K562 (cell line): ENCODE results near the gene MAP7D1. TPM values are rescaled to one million over a fixed set of nuclear protein-coding genes. Genes with fewer than 3 reads are reported as not detected.

Experiments
- BCOR ChIP-seq: fragments of 450-650 bp; IDR thresholded peaks from 2 replicates; pipeline ENCODE4 v1.6.1; 2016
- EHMT2 ChIP-seq: fragments of 450-650 bp; IDR thresholded peaks from 2 replicates; pipeline ENCODE4 v1.6.1; 2018; ENCODE audit warnings: antibody characterized with exemption
- GATA2 ChIP-seq: sonication (generic); formaldehyde crosslinking; IDR thresholded peaks from 2 replicates; pipeline ENCODE4 v1.4.0; 2020; ENCODE audit warnings: mild to moderate bottlenecking, missing genetic modification reagents
- KLF16 ChIP-seq: IDR thresholded peaks from 2 replicates; pipeline ENCODE4 v1.6.1; 2016; ENCODE audit warnings: antibody characterized with exemption
- MTA3 ChIP-seq: fragments of 450-650 bp; formaldehyde crosslinking; IDR thresholded peaks from 2 replicates; pipeline ENCODE4 v1.6.1; 2017; ENCODE audit warnings: mild to moderate bottlenecking, borderline replicate concordance
- NCOR1 ChIP-seq: fragments of 450-650 bp; IDR thresholded peaks from 2 replicates; pipeline ENCODE4 v1.6.1; 2016; ENCODE audit warnings: mild to moderate bottlenecking, moderate library complexity
- NFATC3 ChIP-seq: fragments of 450-650 bp; IDR thresholded peaks from 2 replicates; pipeline ENCODE4 v1.6.1; 2017; ENCODE audit warnings: mild to moderate bottlenecking
- POLR2AphosphoS5 ChIP-seq: IDR thresholded peaks from 2 replicates; pipeline ENCODE4 v1.6.1; 2011; ENCODE audit warnings: mild to moderate bottlenecking, low read depth, low read length, moderate library complexity; ENCODE audit not compliant: control insufficient read depth, insufficient read depth
- RBM25 ChIP-seq: fragments of 200-400 bp; formaldehyde crosslinking; IDR thresholded peaks from 2 replicates; pipeline ENCODE4 v1.6.1; 2018; ENCODE audit warnings: low read length, low read depth, moderate library complexity; ENCODE audit not compliant: severe bottlenecking
- TOE1 ChIP-seq, 2 experiments: fragments of 450-650 bp in 1 of 2; sonication (generic) in 1 of 2; formaldehyde crosslinking in 1 of 2; IDR thresholded peaks; 2 replicates each; pipeline versions ENCODE4 v1.7.1 to v1.8.0; 2016 to 2022; ENCODE audit warnings: borderline replicate concordance in 2 of 2, mild to moderate bottlenecking in 2 of 2, antibody characterized with exemption in 1 of 2, inconsistent platforms in 1 of 2, low read depth in 1 of 2, missing genetic modification reagents in 1 of 2, moderate library complexity in 1 of 2
- ZBTB40 ChIP-seq, 2 experiments: fragments of 450-650 bp in 1 of 2; sonication (generic) in 1 of 2; formaldehyde crosslinking in 1 of 2; IDR thresholded peaks; 2 replicates each; pipeline versions ENCODE4 v1.7.1 to v1.9.0; 2016 to 2022; ENCODE audit warnings: inconsistent platforms in 1 of 2, mild to moderate bottlenecking in 1 of 2, missing genetic modification reagents in 1 of 2
- polyA plus RNA-seq, 8 experiments: library from polyadenylated mRNA; depleted of rRNA in 4 of 8; stranded (reverse) in 5 of 8; unstranded in 3 of 8; fragments of >200 nt; fragmentation: Nextera tagmentation in 2 of 8; fragmentation: Illumina TruSeq in 1 of 8; extraction: Ambion mirVana in 2 of 8; extraction: Trizol in 1 of 8; gene quantifications; 2 replicates each; pipeline versions ENCODE4 v1.2.1 to v1.2.3, GENCODE V29; 2011 to 2014; ENCODE audit warnings: inconsistent platforms in 1 of 8, missing spikeins in 1 of 8
- total RNA-seq, 7 experiments: library from RNA; depleted of rRNA in 6 of 7; stranded (reverse); fragments of >200 nt in 6 of 7; fragmentation: Illumina TruSeq in 2 of 7; extraction: Trizol in 2 of 7; gene quantifications; 2 replicates each; pipeline versions ENCODE4 v1.2.1 to v1.2.3, GENCODE V29; 2011 to 2021; ENCODE audit warnings: low replicate concordance in 1 of 7
- TF ChIP-seq, protein P1 (sequence below): fragments of 450-650 bp; formaldehyde crosslinking; IDR thresholded peaks from 2 replicates; pipeline ENCODE4 v1.4.0; 2020; ENCODE audit warnings: mild to moderate bottlenecking, moderate library complexity
- TF ChIP-seq, protein P2 (sequence below): sonication (generic); formaldehyde crosslinking; IDR thresholded peaks from 2 replicates; pipeline ENCODE4 v1.8.0; 2022; ENCODE audit warnings: mild to moderate bottlenecking, missing genetic modification reagents

The MAP7D1 gene
- total and polyA plus RNA-seq, 9 of the 15 experiments (the other 6 are each of a cell fraction or from before 2014, with no cell fraction given): 3.6 to 108 (median 34.5) TPM

DNA sequence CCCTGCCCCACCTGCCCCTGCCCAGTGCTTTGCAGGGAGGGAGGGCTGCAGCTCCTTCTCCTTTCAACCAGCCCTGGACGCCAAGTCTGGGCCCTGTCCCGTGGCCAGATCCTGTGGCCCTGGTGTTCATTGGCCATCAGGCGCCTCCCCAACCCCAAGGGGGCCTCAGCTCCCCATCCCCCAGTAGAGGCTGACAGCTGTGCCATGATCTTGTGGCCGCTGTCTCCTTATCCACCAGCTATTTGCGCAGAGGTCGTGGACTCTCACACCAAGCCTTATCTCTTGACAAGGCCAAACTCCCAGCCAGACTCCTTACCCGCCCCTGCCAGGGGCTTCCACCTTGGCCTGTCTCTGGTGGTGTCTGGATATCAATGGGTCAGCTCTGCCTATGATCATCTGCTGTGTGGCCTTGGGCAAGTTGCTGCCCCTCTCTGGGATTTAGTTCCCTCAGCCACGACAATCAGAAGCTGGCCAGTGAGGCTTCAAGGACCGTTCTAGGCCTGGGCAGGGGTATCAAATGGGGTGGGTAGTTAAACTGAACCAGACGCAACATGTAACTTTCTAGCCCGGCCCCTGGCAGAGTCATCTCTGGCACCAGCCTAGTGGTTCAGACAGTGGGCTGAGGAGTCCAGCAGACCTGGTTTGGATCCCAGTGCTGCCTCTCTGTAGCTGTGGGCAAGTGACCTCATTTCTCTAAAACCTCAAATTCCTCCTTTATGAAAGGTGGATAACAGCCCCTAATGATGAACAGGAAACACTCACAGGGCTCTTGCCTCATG, 27.6 kb upstream of the MAP7D1 start (continued):
- TF ChIP-seq, protein P1, sequence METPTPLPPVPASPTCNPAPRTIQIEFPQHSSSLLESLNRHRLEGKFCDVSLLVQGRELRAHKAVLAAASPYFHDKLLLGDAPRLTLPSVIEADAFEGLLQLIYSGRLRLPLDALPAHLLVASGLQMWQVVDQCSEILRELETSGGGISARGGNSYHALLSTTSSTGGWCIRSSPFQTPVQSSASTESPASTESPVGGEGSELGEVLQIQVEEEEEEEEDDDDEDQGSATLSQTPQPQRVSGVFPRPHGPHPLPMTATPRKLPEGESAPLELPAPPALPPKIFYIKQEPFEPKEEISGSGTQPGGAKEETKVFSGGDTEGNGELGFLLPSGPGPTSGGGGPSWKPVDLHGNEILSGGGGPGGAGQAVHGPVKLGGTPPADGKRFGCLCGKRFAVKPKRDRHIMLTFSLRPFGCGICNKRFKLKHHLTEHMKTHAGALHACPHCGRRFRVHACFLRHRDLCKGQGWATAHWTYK (CRISPR knock-in tag): peak; percentile 59; the same call in 1 of the 2 replicates
- TF ChIP-seq POLR2AphosphoS5 (peak; percentile 45; the same call in 1 of the 2 replicates), KLF16 (0 out of 2 replicates have a peak, but pooled peaks have one; percentile 56), NFATC3 (no peak), GATA2 (CRISPR knock-in tag) (peak; percentile 51), TOE1 (IDR thresholded peaks at IDR 0.05; ENCODE audit: borderline replicate concordance) (no peak), TOE1 (CRISPR knock-in tag; IDR thresholded peaks at IDR 0.05; ENCODE audit: borderline replicate concordance, low read depth) (no peak), EHMT2 (0 out of 2 replicates have a peak, but pooled peaks have one; percentile 22), MTA3 (0 out of 2 replicates have a peak, but pooled peaks have one; percentile 19), BCOR (peak; percentile 17; the same call in 1 of the 2 replicates), NCOR1 (peak; percentile 58; the same call in 1 of the 2 replicates), ZBTB40 (IDR thresholded peaks at IDR 0.05) (no peak), ZBTB40 (CRISPR knock-in tag; IDR thresholded peaks at IDR 0.05) (no peak), RBM25 (no peak)
- TF ChIP-seq, protein P2, sequence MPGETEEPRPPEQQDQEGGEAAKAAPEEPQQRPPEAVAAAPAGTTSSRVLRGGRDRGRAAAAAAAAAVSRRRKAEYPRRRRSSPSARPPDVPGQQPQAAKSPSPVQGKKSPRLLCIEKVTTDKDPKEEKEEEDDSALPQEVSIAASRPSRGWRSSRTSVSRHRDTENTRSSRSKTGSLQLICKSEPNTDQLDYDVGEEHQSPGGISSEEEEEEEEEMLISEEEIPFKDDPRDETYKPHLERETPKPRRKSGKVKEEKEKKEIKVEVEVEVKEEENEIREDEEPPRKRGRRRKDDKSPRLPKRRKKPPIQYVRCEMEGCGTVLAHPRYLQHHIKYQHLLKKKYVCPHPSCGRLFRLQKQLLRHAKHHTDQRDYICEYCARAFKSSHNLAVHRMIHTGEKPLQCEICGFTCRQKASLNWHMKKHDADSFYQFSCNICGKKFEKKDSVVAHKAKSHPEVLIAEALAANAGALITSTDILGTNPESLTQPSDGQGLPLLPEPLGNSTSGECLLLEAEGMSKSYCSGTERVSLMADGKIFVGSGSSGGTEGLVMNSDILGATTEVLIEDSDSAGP (CRISPR knock-in tag): no peak
